Measurements from ENCODE around the gene NTS. TPM values are rescaled to one million over a fixed set of nuclear protein-coding genes. Genes with fewer than 3 reads are reported as not detected.

The NTS gene, protein sequence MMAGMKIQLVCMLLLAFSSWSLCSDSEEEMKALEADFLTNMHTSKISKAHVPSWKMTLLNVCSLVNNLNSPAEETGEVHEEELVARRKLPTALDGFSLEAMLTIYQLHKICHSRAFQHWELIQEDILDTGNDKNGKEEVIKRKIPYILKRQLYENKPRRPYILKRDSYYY
- total RNA-seq (2022; extraction: Qiagen RNA extraction), result 56.8 to 100 TPM (median 81.1 TPM) in 5 replicates

GRCh38 chr12:85874031-85874461 lies at the start of gene NTS:
Gene NTS, plus strand, starts transcription at chr12:85874295. Its CDS starts 109 bp downstream, at chr12:85874404.

DNA sequence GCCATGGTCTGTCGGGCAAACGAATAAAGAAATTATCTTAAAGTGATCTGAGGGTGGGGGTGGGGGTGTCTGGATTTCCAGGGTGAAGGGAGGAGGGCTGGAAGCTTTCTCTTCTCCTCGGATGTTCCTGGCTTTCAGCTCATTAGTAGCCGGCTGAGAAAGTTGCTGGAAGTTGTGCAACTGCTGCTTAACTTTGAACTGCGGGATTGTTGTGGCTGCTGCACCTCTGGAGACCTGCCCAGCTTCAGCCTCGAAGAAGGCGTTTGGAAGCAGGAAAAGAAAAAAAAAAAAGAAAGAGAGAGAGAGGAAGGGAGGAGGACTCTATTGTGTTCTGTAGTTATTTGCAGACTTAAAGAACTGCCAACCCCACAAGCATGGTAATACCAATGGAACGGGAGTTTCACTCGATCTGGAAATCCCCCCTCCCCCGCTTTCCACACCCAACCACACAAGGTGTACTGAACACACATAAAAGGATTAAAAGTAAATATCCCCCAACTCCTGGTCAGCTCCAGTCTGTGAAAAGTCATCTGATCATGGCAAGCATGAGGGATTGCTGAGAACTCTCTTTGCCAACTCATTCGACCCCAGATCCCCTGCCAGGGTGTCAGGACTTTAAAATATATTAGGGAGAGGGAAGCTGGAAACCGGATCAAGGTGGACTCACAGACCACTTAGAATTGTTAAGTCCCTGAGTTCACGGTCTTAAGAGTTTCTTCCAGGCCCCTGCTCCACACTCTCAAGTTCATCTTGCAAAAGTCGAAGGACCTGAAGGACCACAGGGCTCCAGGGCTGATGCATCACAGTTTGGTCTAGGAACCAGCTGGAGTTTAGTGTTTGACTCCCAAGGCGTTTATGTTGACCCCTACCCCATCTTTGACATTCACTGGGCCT lies 37.7 kb upstream of the NTS start, which contains the start of gene RASSF9:
RASSF9 (minus strand) TSS at position 213 of the 894 bp plus-strand sequence; CDS start at position 5, 208 bp downstream.

Other genes starting within 250 kb of the NTS start
- gene RASSF9, start 37.9 kb upstream of the NTS start, total RNA-seq (2022; extraction: Qiagen RNA extraction), result 0.83 to 1.4 TPM (median 1.2 TPM) in 5 replicates